H1 (cell line): Measurements from ENCODE around the gene PIEZO1. TPM values are rescaled to one million over a fixed set of nuclear protein-coding genes. Genes with fewer than 3 reads are reported as not detected.

ENCODE experiments used
- CTCF ChIA-PET: fragments of 300-600 bp; sonication (Branson Sonifier 250); formaldehyde crosslinking; loops from one replicate; lab custom pipeline; 2021; ENCODE audit not compliant: partially characterized antibody; lab: Charles Lee
- POLR2A ChIA-PET: fragments of 300-600 bp; sonication (Branson Sonifier 250); formaldehyde crosslinking; loops from one replicate; lab custom pipeline; 2021; ENCODE audit warnings: inconsistent platforms; ENCODE audit not compliant: partially characterized antibody; lab: Charles Lee
- DNase-seq, 2 experiments: peaks; one replicate each; pipeline versions ENCODE4 v3.0.0 to v3.0.0-alpha.2; 2010 to 2022; ENCODE audit warnings: low spot score in 2 of 2, low read depth in 1 of 2, mixed read lengths in 1 of 2
- FAIRE-seq: peaks from 2 replicates; lab custom pipeline; 2011; peaks lifted over from hg19 to GRCh38; lab: Jason Lieb, UNC
- H2AFZ ChIP-seq: 2 replicates; pipeline ENCODE4 v1.8.1; 2012; ENCODE audit warnings: low read length, inconsistent platforms
- H2AK5ac ChIP-seq: 2 replicates; pipeline ENCODE4 v1.6.1; 2013; ENCODE audit warnings: low read depth, low read length
- H2BK120ac ChIP-seq: replicated peaks from 2 replicates; pipeline ENCODE3; 2013; ENCODE audit warnings: low read depth, low read length, inconsistent platforms
- H2BK12ac ChIP-seq: 2 replicates; pipeline ENCODE4 v1.6.1; 2013; ENCODE audit warnings: low read depth, low read length
- H2BK15ac ChIP-seq: 2 replicates; pipeline ENCODE4 v1.6.1; 2013; ENCODE audit warnings: low read length
- H2BK20ac ChIP-seq: 2 replicates; pipeline ENCODE4 v1.6.1; 2013; ENCODE audit warnings: low read length
- H2BK5ac ChIP-seq: 2 replicates; pipeline ENCODE4 v1.6.1; 2013; ENCODE audit warnings: low read depth, low read length
- H3K14ac ChIP-seq: 2 replicates; pipeline ENCODE4 v1.6.1; 2013; ENCODE audit warnings: inconsistent platforms; ENCODE audit not compliant: insufficient read length
- H3K18ac ChIP-seq: 2 replicates; pipeline ENCODE4 v1.6.1; 2013; ENCODE audit warnings: low read length; ENCODE audit errors: extremely low read depth
- H3K23ac ChIP-seq: 2 replicates; pipeline ENCODE4 v1.6.1; 2013; ENCODE audit warnings: inconsistent platforms; ENCODE audit not compliant: insufficient read length
- H3K23me2 ChIP-seq: 2 replicates; pipeline ENCODE4 v1.6.1; 2013; ENCODE audit warnings: low read depth, low read length
- H3K27ac ChIP-seq: 2 replicates; pipeline ENCODE4 v1.6.1; 2011; ENCODE audit warnings: low read depth, low read length, inconsistent platforms
- H3K27me3 ChIP-seq, 4 experiments: replicated peaks in 1 of 4; 1 replicate in 1 of 4; 2 replicates in 3 of 4; pipeline versions ENCODE4 v1.6.1 to v1.8.1; 2011 to 2013; ENCODE audit warnings: low read length in 3 of 4, mild to moderate bottlenecking in 3 of 4, inconsistent platforms in 2 of 4, mixed read lengths in 2 of 4, moderate library complexity in 1 of 4; ENCODE audit not compliant: control insufficient read depth in 3 of 4, insufficient read depth in 3 of 4; ENCODE audit errors: extremely low read depth in 1 of 4
- H3K36me3 ChIP-seq, 4 experiments: 2 replicates each; pipeline versions ENCODE4 v1.6.1 to v1.8.1; 2011 to 2013; ENCODE audit warnings: mild to moderate bottlenecking in 4 of 4, low read length in 3 of 4, moderate library complexity in 2 of 4, control low read depth in 1 of 4, inconsistent platforms in 1 of 4; ENCODE audit not compliant: insufficient read depth in 4 of 4, control insufficient read depth in 2 of 4
- H3K4ac ChIP-seq: replicated peaks from 2 replicates; pipeline ENCODE3; 2013; ENCODE audit warnings: low read length, low read depth, mixed read lengths, inconsistent platforms; ENCODE audit not compliant: insufficient read length
- H3K4me1 ChIP-seq, 4 experiments: replicated peaks in 1 of 4; 1 replicate in 1 of 4; 2 replicates in 3 of 4; pipeline versions ENCODE4 v1.6.1 to v1.8.1; 2011 to 2013; ENCODE audit warnings: low read length in 3 of 4, inconsistent platforms in 2 of 4, mixed read lengths in 1 of 4; ENCODE audit not compliant: insufficient read depth in 4 of 4, control insufficient read depth in 3 of 4
- H3K4me2 ChIP-seq, 2 experiments: 2 replicates each; pipeline versions ENCODE4 v1.6.1 to v1.8.1; 2011 to 2013; ENCODE audit warnings: low read depth in 2 of 2, low read length in 2 of 2, control low read depth in 1 of 2, inconsistent platforms in 1 of 2, mild to moderate bottlenecking in 1 of 2; ENCODE audit not compliant: insufficient read depth in 1 of 2
- H3K4me3 ChIP-seq, 4 experiments: fragments of 200-600, 300-600 bp in 1 of 4; sonication (generic), shearing (Covaris generic), sonication (Bioruptor Twin) in 1 of 4; 2 replicates each; pipeline versions ENCODE4 v1.5.1 to v1.8.1; 2011 to 2016; ENCODE audit warnings: low read length in 4 of 4, low read depth in 3 of 4, control low read depth in 2 of 4, inconsistent platforms in 2 of 4, mild to moderate bottlenecking in 2 of 4, mixed read lengths in 1 of 4, moderate library complexity in 1 of 4; ENCODE audit not compliant: insufficient read depth in 2 of 4; ENCODE audit errors: extremely low read depth in 1 of 4
- H3K56ac ChIP-seq: replicated peaks from 2 replicates; pipeline ENCODE3; 2013; ENCODE audit warnings: low read depth, mild to moderate bottlenecking, mixed read lengths, low read length, inconsistent platforms; ENCODE audit not compliant: insufficient read length
- H3K79me1 ChIP-seq: 2 replicates; pipeline ENCODE4 v1.6.1; 2013; ENCODE audit warnings: low read depth, low read length, control low read depth
- H3K79me2 ChIP-seq, 2 experiments: 2 replicates each; pipeline versions ENCODE4 v1.6.1 to v1.8.1; 2012 to 2013; ENCODE audit warnings: low read length in 2 of 2, mild to moderate bottlenecking in 2 of 2, inconsistent platforms in 1 of 2; ENCODE audit not compliant: insufficient read depth in 2 of 2, control insufficient read depth in 1 of 2
- H3K9ac ChIP-seq, 4 experiments: replicated peaks in 1 of 4; 1 replicate in 1 of 4; 2 replicates in 3 of 4; pipeline versions ENCODE4 v1.6.1 to v1.8.1; 2011 to 2013; ENCODE audit warnings: low read depth in 3 of 4, low read length in 3 of 4, control low read depth in 2 of 4, mild to moderate bottlenecking in 2 of 4, moderate library complexity in 2 of 4, inconsistent platforms in 1 of 4; ENCODE audit errors: extremely low read depth in 1 of 4
- H3K9me3 ChIP-seq, 2 experiments: 2 replicates each; pipeline versions ENCODE4 v1.6.1 to v1.8.1; 2012 to 2013; ENCODE audit warnings: mild to moderate bottlenecking in 2 of 2, moderate library complexity in 2 of 2, control low read depth in 1 of 2, inconsistent platforms in 1 of 2, low read depth in 1 of 2, low read length in 1 of 2, mixed read lengths in 1 of 2; ENCODE audit not compliant: insufficient read depth in 2 of 2
- H4K20me1 ChIP-seq, 2 experiments: replicated peaks in 1 of 2; 2 replicates each; pipeline versions ENCODE3 to v1.8.1; 2011 to 2013; ENCODE audit warnings: inconsistent platforms in 2 of 2, low read length in 2 of 2, mild to moderate bottlenecking in 1 of 2; ENCODE audit not compliant: insufficient read depth in 2 of 2, control insufficient read depth in 1 of 2
- H4K5ac ChIP-seq: 2 replicates; pipeline ENCODE4 v1.6.1; 2013; ENCODE audit warnings: low read length, low read depth, mixed read lengths, inconsistent platforms; ENCODE audit not compliant: insufficient read length
- H4K8ac ChIP-seq: 2 replicates; pipeline ENCODE4 v1.8.0; 2013; ENCODE audit warnings: mild to moderate bottlenecking, moderate library complexity, low read length, inconsistent platforms; ENCODE audit not compliant: insufficient read depth; ENCODE audit errors: extremely low read depth
- H4K91ac ChIP-seq: replicated peaks from 2 replicates; pipeline ENCODE3; 2013; ENCODE audit warnings: low read length, mixed read lengths, inconsistent platforms; ENCODE audit not compliant: insufficient read length
- BACH1 ChIP-seq: IDR thresholded peaks from 2 replicates; pipeline ENCODE4 v1.6.1; 2012; ENCODE audit warnings: low read length, improper control_type of control experiment
- BRCA1 ChIP-seq: IDR thresholded peaks from 2 replicates; pipeline ENCODE4 v1.6.1; 2012; ENCODE audit warnings: low read depth, low read length, improper control_type of control experiment
- CBX8 ChIP-seq: fragments of 300-800, 300-1000 bp; sonication (generic); IDR thresholded peaks from 2 replicates; pipeline ENCODE4 v1.7.1; 2016; ENCODE audit warnings: low read depth, low read length, borderline replicate concordance
- HDAC6 ChIP-seq: IDR thresholded peaks from one replicate; pipeline ENCODE4 v1.7.1; 2012; ENCODE audit warnings: low read depth, mild to moderate bottlenecking, inconsistent platforms, low read length, moderate library complexity
- PHF8 ChIP-seq: fragments of 200-600 bp; sonication (generic); conservative IDR thresholded peaks from 2 replicates; pipeline ENCODE4 v1.7.1; 2012; ENCODE audit warnings: low read depth, mild to moderate bottlenecking, inconsistent platforms, low read length, moderate library complexity
- USF2 ChIP-seq: IDR thresholded peaks from 2 replicates; pipeline ENCODE4 v1.6.1; 2011; ENCODE audit warnings: low read length, improper control_type of control experiment
- WGBS, 2 experiments: shearing (Covaris generic) in 1 of 2; methylation state at CpG; one replicate each; pipeline versions ENCODE4 v1.1.6 to v1.1.7; 2013 to 2015; ENCODE audit warnings: low lambda C conversion rate in 2 of 2, mixed read lengths in 2 of 2, inconsistent platforms in 1 of 2, low coverage in 1 of 2, missing lambda C conversion rate in 1 of 2; ENCODE audit not compliant: insufficient replicate concordance in 2 of 2, insufficient coverage in 1 of 2, insufficient read length in 1 of 2; ENCODE audit errors: extremely low coverage in 1 of 2, missing lambda C conversion rate in 1 of 2; 5-methylcytosine and 5-hydroxymethylcytosine counted together
- polyA plus RNA-seq, 7 experiments: library from polyadenylated mRNA; depleted of rRNA in 3 of 7; stranded (reverse) in 5 of 7; unstranded in 2 of 7; fragments of >200 nt in 5 of 7; fragments of 200-250 nt in 2 of 7; gene quantifications; 1 replicate in 5 of 7; 2 replicates in 1 of 7; 4 replicates in 1 of 7; pipeline versions ENCODE4 v1.2.1 to v1.2.3, GENCODE V29; 2011 to 2013; ENCODE audit warnings: missing spikeins in 2 of 7, mixed read lengths in 2 of 7
- total RNA-seq: library from RNA; stranded (reverse); fragmentation: NEBNext Ultra II Directional; extraction: Animal tissue kit (Norgen Biotek cat#: 25700); gene quantifications from 2 replicates; pipeline ENCODE4 v1.2.1, GENCODE V29; 2021
- TF ChIP-seq, protein P1 (sequence below): IDR thresholded peaks from 2 replicates; pipeline ENCODE4 v1.6.1; 2011; ENCODE audit warnings: low read depth, mild to moderate bottlenecking, low read length; ENCODE audit not compliant: insufficient read depth

The PIEZO1 gene
- total and polyA plus RNA-seq, 2 of the 8 experiments (the other 6 are each of a cell fraction or from before 2014, with no cell fraction given), result 42.3 to 67.5 TPM

- H2AFZ ChIP-seq, result no peak overlapping the region
- no peak overlapping the region for H3K23ac ChIP-seq
- no peak for TF ChIP-seq BACH1
- no peak for TF ChIP-seq HDAC6
- no peak for TF ChIP-seq CBX8
- TF ChIP-seq PHF8, result no peak
- TF ChIP-seq USF2, result no peak
- TF ChIP-seq BRCA1, result no peak
- TF ChIP-seq, protein P1, sequence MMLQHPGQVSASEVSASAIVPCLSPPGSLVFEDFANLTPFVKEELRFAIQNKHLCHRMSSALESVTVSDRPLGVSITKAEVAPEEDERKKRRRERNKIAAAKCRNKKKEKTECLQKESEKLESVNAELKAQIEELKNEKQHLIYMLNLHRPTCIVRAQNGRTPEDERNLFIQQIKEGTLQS, result no peak
- TF ChIP-seq, all 59 proteins: peak for 0
- Histone ChIP-seq H4K91ac (no peak overlapping the region), H2BK5ac (no peak overlapping the region; the same call in 1 of the 2 replicates), H2BK12ac (no peak overlapping the region), H3K27me3 (peaks cover 0 to under 1% (median under 1%) of the 10 kb centered on the region in 4 experiments; a peak in 2 of 7 replicates), H2BK120ac (no peak overlapping the region), H4K20me1 (peaks cover 0 to 11% of the 10 kb centered on the region in 2 experiments), H3K4me1 (peaks cover 2 to 21% (median 10%) of the 10 kb centered on the region in 4 experiments), H3K36me3 (no peaks in the 10 kb centered on the region), H3K4me2 (no peak overlapping the region), H2BK20ac (no peak overlapping the region), H4K8ac (no peak overlapping the region), H3K14ac (no peak overlapping the region), H3K27ac (no peak overlapping the region), H3K79me2 (peaks cover 0 to 26% of the 10 kb centered on the region in 2 experiments; a peak in 1 of 4 replicates), H3K4me3 (no peak overlapping the region), H3K9me3 (no peaks in the 10 kb centered on the region), H3K4ac (no peak overlapping the region), H3K9ac (no peak overlapping the region), H3K23me2 (peaks cover 4% of the 10 kb centered on the region; the same call in 1 of the 2 replicates), H2AK5ac (no peak overlapping the region), H4K5ac (no peak overlapping the region), H3K56ac (no peak overlapping the region), H2BK15ac (no peak overlapping the region), H3K18ac (no peak overlapping the region; the same call in 1 of the 2 replicates), H3K79me1 (peaks cover 4% of the 10 kb centered on the region; the same call in 1 of the 2 replicates)
- DNase-seq (no peak), FAIRE-seq (no peak)
- WGBS, 2 experiments, result 85% methylated on average over 12 of the region's 13 CpGs; no CpG with 5 or more reads in 1 of the 2 experiments
- ChIA-PET CTCF (interaction anchor here (0.8 to 7.4 kb wide), 16 partner anchors 10 to 1002 kb away, joined by 3 to 94 read pairs (median 4); partner anchors contain the start of gene APRT), POLR2A (interaction anchor here (1.1 to 4.7 kb wide), 4 partner anchors 10 to 17 kb away, joined by 3 to 16 read pairs (median 6); no protein-coding TSS in a partner anchor)
Measured at GRCh38 chr16:88780142-88781062, 4.6 kb downstream of the PIEZO1 start.
